T-helper 17 cell (primary cell): ENCODE data around the gene RTL10. TPM values are rescaled to one million over a fixed set of nuclear protein-coding genes. Genes with fewer than 3 reads are reported as not detected.

Experiments
- ATAC-seq: fragments of 150-1000 bp; cut with Tn5 transposase; 2 replicates; pipeline ENCODE4 v1.10.0; 2021; ENCODE audit warnings: mild to moderate bottlenecking, moderate library complexity
- DNase-seq, 3 donors: peaks; one replicate each; pipeline versions ENCODE4 v3.0.0 to v3.0.0-alpha.2; 2020 to 2021
- H3K9me3 ChIP-seq: one replicate; pipeline ENCODE4 v1.7.0; 2013; ENCODE audit warnings: low read length, mild to moderate bottlenecking; ENCODE audit not compliant: control insufficient read depth, poor library complexity, severe bottlenecking
- H3K27ac Mint-ChIP-seq: one replicate; pipeline ENCODE4 v1.8.0; 2022; ENCODE audit warnings: mild to moderate bottlenecking, moderate library complexity, mixed read lengths
- H3K27me3 Mint-ChIP-seq: one replicate; pipeline ENCODE4 v1.8.0; 2022; ENCODE audit warnings: mixed read lengths
- H3K36me3 Mint-ChIP-seq: one replicate; pipeline ENCODE4 v1.8.0; 2022; ENCODE audit warnings: low read depth, mixed read lengths
- H3K4me1 Mint-ChIP-seq: one replicate; pipeline ENCODE4 v1.8.0; 2022; ENCODE audit warnings: mild to moderate bottlenecking, mixed read lengths
- H3K4me3 Mint-ChIP-seq: one replicate; pipeline ENCODE4 v1.8.0; 2022; ENCODE audit warnings: mild to moderate bottlenecking, moderate library complexity, mixed read lengths
- total RNA-seq, 4 donors: library from RNA in 2 of 4; stranded (reverse) in 2 of 4; gene quantifications; one replicate each; pipeline ENCODE4 v1.2.3 and lab custom pipeline; 2022 to 2026

The RTL10 gene, protein sequence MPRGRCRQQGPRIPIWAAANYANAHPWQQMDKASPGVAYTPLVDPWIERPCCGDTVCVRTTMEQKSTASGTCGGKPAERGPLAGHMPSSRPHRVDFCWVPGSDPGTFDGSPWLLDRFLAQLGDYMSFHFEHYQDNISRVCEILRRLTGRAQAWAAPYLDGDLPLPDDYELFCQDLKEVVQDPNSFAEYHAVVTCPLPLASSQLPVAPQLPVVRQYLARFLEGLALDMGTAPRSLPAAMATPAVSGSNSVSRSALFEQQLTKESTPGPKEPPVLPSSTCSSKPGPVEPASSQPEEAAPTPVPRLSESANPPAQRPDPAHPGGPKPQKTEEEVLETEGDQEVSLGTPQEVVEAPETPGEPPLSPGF
- 10 to 100 TPM; 12.4 to 13.1 TPM for total RNA-seq
- total RNA-seq (lab: John Stamatoyannopoulos, UW) = 37.5 to 41.6 reads per million in 2 donors

DNA sequence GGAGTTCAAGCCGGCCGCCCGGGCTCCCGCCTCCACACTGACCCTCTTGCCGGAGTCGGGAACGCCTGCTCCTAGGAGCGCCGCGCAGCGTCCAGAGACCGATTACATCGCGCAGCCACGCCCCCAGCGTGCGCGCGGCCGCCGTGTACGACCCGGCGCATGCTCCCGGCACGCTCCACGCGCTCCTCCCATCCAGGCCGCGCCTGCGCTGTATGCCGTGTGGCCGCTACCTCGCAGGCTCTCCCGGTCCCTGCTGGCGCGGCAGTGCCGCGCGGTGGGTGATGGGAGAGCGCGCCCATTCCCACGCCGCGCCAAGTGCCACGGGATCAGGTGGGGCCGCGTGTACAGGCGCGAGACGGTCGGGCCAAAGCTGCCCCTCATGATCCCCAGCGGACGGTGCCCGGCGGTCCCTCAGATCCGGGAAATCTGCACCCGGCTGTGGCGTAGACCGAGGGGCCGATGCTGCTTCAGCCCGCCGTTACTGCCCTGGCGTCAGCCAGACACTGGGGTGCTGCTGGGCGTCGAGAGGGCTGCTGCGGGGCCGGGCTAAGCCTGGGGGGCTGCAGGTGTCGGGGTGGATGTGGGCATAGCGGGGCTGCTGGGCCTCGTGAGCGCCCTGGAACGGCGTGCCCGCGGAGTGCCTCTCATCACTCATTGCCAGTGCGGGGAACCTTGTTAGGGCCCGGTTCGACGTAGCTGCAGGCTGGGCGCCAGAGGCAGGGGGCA lies at the start of gene RTL10, which contains the start of gene GNB1L:
Gene RTL10, minus strand, starts transcription at position 97 of the 726 bp plus-strand sequence. CDS start 2,613 bp downstream, outside the sequence.
Gene GNB1L, minus strand, starts transcription at position 97 of the 726 bp plus-strand sequence. CDS start 33,519 bp downstream, outside the sequence.
- ATAC-seq = peak; percentile 93
- Mint-ChIP-seq H3K27me3 (no peaks in the 10 kb centered on the region), H3K4me3 (peak within 1 kb of the TSS; percentile 95), H3K4me1 (peaks cover 37% of the 10 kb centered on the region), H3K27ac (peak within 1 kb of the TSS; percentile 92), H3K36me3 (no peaks in the 10 kb centered on the region)
- H3K9me3 ChIP-seq = no peaks in the 10 kb centered on the region
- peak; percentile 92 to 97 (median 95) for DNase-seq

DNA sequence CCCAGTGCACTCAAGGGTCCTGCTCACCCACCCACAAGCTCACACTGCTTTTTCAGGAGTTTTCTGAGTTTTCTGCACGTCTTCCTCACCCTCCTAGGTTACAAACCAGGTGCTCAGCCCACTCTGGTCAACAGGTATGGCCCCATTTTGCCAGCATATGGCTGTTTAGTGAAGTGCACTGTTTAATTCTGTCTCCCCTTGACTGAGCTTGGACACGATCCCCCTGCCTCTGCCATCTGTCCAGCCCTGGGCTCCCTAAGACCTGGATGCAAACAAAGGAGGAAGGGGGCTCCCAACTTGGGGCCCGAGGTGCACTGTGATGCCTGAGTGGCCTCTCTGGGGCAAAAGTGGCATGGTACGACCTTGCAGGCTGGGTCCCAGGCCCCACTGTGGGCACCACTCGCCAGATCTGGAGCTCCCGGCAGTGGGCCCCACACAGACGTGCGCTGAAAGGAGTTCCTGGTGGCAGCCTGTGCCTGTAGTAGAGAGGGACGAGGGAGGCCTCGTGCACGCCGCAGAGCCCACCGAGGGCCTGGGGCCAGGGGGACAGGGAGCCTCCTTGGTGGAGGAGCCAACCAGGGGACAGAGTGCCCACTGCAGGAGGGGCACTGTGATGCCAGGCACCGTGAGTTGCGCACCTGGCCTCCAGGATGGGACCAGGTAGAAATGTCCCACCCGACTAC lies 49.6 kb upstream of the RTL10 start:
- no peaks in the 10 kb centered on the region for H3K27me3 Mint-ChIP-seq
- H3K4me3 Mint-ChIP-seq = no peak overlapping the region
- no peak overlapping the region for H3K27ac Mint-ChIP-seq
- H3K4me1 Mint-ChIP-seq = no peaks in the 10 kb centered on the region
- ATAC-seq (no peak), DNase-seq (no peak)
- H3K9me3 ChIP-seq = no peaks in the 10 kb centered on the region
- H3K36me3 Mint-ChIP-seq = peaks cover 2% of the 10 kb centered on the region

DNA sequence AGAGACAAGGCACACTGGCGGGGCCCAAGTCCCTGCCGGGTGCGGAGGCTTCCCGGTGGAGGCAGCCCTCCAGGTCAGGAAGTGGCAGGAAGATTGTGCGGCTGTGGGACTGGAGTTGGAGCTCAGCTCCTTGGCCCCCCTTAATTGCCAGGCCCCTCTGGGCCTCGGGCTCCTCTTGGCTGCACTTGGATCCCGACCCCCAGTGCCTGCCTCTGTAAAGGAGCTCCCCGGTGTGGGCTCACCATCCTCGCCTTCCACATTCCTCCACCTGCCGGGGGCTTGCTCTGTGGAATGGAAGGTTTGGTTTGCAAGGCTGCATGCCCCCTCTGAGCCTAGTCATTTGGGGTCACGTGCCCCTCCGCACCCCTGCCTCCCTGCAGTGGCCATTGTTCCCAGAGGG lies 48.8 kb upstream of the RTL10 start:
- Mint-ChIP-seq H3K36me3 (peaks cover 2% of the 10 kb centered on the region), H3K27me3 (no peaks in the 10 kb centered on the region), H3K4me3 (no peak overlapping the region), H3K4me1 (no peaks in the 10 kb centered on the region), H3K27ac (no peak overlapping the region)
- DNase-seq (no peak), ATAC-seq (no peak)
- H3K9me3 ChIP-seq = no peaks in the 10 kb centered on the region

DNA sequence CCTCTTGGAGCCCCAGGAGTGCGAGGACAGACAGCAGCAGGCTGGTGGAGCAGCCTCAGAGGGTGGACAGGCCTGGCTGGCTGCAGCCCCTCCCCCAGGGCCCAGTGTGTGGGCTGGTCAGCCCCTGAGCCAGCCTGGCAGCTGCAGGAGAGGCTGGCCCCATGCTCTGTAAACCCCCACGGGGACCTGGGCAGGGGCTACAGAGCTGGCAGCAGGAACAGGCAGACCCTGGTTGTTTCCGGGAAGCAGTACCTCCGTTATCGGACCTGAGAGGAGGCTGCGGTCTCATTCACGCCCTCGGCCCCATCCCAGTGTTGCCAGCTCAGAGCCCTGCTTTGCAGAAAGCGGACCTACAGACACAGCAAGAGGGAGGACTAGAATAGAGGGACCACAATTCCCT lies 48.4 kb upstream of the RTL10 start:
- no peak for ATAC-seq
- no peaks in the 10 kb centered on the region for H3K9me3 ChIP-seq
- Mint-ChIP-seq H3K4me3 (no peak overlapping the region), H3K27ac (no peak overlapping the region), H3K27me3 (no peaks in the 10 kb centered on the region), H3K36me3 (peaks cover 2% of the 10 kb centered on the region), H3K4me1 (no peaks in the 10 kb centered on the region)
- DNase-seq = no peak

DNA sequence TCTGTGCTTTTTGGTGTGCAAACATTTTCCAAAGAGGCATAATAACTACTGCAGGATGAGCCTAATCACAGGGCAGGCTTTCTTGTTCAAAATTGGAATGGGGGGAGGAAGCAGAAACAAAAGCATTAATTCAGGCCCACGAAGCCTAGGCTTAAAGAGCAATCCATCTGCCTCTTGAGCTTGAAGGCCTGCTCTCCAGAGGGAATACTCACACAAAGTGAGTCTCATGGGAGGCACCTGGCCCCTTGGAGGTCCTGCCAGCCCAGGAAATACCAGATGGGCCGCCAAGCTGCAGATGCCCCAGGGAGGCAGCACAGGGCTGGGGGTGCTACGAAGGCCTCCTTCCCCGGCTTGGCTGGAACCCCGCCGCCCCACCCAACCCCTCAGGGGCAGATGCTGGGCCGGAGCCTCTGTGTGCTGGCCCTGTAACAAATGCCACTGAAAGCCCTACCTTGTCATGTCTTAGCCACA lies 47.6 kb upstream of the RTL10 start:
- H3K27me3 Mint-ChIP-seq = no peaks in the 10 kb centered on the region
- H3K4me1 Mint-ChIP-seq = no peaks in the 10 kb centered on the region
- no peak overlapping the region for H3K4me3 Mint-ChIP-seq
- ATAC-seq (no peak), DNase-seq (no peak)
- H3K36me3 Mint-ChIP-seq = peaks cover 2% of the 10 kb centered on the region
- no peak overlapping the region for H3K27ac Mint-ChIP-seq
- H3K9me3 ChIP-seq = no peaks in the 10 kb centered on the region

DNA sequence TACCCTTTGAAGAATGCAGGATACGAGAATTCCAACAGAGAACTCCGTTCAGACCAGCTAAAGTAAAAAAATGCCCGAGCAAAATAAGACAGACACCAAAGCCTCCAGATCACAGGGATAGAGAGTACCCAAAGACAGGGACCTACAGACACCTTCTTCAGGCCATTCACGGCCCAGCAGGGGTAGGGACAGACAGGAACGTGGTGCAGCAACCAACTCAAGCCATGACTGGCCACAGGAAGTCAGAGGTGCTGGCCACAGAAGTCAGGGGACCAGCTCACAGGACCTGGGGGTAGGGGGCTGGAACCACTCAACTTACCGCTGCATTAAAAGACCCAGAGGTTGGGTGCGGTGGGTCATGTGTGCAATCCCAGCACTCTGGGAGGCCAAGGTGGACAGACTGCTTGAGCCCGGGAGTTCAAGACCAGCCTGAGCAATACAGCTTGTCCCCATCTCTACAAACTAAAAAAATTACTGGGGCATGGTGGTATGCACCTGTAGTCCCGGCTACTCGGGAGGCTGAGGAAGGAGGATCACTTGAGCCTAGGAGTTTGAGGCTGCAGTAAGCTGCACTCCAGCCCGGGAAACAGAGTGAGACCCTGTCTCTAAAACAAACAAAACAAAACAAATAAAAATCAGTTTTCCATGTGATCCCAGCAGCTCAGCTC lies 47.0 kb upstream of the RTL10 start:
- Mint-ChIP-seq H3K27ac (no peak overlapping the region), H3K36me3 (peaks cover 2% of the 10 kb centered on the region), H3K4me3 (no peak overlapping the region), H3K4me1 (no peaks in the 10 kb centered on the region), H3K27me3 (no peaks in the 10 kb centered on the region)
- DNase-seq (no peak), ATAC-seq (no peak)
- H3K9me3 ChIP-seq = no peaks in the 10 kb centered on the region

DNA sequence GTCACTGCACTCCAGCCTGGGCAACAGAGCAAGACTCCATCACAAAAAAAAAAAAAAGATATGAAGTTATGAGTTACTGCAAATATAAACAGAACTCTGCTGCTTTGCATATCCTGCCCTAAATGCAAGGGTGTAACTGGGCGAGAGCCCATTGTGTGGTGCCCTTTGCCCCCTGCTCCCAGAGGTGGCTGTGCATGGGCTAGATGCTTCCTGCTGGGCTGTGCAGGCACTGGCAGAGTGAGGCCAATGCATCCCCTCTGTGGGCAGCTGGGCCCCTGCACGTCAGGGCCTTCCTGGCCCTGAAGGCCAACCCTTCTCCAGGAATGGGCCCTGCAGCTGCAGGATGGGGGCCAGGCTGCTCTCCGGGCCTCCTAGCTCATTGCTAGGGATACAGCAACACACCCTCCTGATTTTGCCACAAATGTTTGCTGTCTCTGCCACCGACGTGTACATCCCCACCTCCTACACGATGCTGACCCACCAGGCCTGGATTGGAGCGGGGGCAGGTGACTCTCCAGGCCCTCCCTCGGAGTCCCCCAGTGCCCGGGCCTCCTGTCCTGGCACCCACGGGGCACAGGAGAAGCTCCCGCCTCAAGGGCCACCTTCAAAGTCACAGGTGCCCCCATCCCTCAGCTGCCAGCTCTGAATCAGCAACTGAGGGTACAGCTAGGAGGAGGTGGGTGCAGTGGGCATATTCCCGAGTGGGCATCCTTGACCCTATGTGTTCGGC lies 46.2 kb upstream of the RTL10 start:
- no peak for ATAC-seq
- no peak overlapping the region for H3K27ac Mint-ChIP-seq
- H3K27me3 Mint-ChIP-seq = no peaks in the 10 kb centered on the region
- H3K4me1 Mint-ChIP-seq = no peaks in the 10 kb centered on the region
- DNase-seq = no peak
- H3K36me3 Mint-ChIP-seq = peaks cover 2% of the 10 kb centered on the region
- no peak overlapping the region for H3K4me3 Mint-ChIP-seq
- H3K9me3 ChIP-seq = no peaks in the 10 kb centered on the region

DNA sequence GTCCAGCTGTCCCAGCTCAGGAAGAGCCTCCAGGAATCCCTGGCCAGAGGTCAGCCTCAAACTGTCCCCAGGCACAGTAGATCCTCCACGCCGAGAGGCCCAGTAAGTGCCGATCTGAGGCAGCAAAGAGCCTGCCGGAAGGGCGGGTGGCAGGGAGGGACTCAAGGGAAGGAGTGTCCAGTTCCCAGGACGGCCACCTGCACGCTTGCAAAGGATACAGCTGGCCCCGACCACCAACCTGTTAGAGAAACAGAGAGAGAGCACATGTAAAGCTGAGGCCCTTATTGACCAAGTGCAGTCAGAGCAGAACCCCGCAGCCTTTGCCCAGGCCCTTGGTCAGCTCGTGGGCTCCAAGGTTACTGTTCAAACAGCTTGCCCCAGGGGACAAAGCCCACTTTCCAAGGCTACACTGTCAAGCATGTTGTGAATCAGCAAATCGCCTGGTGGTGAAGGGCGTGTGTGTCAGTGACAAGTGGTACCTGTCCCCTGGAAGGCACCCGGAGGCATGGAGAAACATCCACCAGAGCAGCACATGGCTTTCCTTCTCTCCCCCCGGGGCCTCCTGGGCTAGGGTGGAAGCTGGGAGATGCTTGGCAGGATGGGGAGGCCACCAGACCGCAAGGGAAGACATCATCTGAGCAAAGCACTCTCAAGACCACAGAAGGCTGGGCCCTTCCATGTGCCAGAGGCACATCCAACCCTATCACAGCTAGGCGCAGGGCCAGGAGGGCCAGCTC lies 44.3 kb upstream of the RTL10 start:
- no peak overlapping the region for H3K27ac Mint-ChIP-seq
- peaks cover 4% of the 10 kb centered on the region for H3K36me3 Mint-ChIP-seq
- H3K4me3 Mint-ChIP-seq = no peak overlapping the region
- H3K9me3 ChIP-seq = no peaks in the 10 kb centered on the region
- ATAC-seq = no peak
- H3K4me1 Mint-ChIP-seq = peaks cover 3% of the 10 kb centered on the region
- no peak for DNase-seq
- no peaks in the 10 kb centered on the region for H3K27me3 Mint-ChIP-seq

DNA sequence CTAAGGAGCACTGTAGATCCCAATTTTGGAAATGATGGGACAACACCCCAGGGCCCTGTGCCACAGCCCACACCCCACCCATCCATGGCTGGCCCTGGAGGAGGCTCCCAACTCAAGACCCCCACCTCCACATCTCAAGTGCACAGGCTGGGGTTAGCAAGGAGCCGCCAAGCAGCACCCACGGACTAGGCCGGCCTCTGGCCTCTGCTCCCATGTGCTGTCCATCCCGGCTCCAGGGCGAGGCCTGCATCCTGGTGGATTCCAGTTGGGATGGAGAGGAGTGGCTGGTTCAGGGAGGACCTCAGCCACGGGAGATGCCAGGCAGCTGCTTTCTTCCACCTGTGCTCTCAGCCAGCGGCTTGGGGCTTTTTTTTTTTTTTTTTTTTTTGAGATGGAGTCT lies 43.5 kb upstream of the RTL10 start:
- Mint-ChIP-seq H3K36me3 (peaks cover 5% of the 10 kb centered on the region), H3K27me3 (no peaks in the 10 kb centered on the region), H3K4me3 (no peak overlapping the region), H3K27ac (no peak overlapping the region), H3K4me1 (peaks cover 4% of the 10 kb centered on the region)
- ATAC-seq (no peak), DNase-seq (no peak)
- no peaks in the 10 kb centered on the region for H3K9me3 ChIP-seq

DNA sequence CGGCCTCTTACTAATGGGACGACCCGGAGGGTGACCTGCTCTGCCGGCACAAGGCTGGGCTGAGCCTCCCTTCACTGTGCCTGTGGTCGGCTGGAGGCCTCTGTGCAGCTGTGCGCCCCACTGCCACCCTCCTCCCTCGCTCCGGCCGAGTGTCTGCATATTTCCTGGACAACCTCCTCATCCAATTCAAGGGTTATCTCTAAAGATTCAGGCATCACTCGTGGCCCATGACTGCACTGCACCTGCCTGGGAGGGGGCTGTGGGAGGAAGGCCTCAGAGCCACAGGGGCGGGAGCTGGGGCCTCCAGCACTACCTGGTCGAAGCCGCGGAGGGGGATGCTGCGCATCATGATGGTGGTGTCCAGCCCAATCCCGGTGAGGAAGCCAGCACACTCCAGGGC lies 43.1 kb upstream of the RTL10 start:
- peaks cover 4% of the 10 kb centered on the region for H3K4me1 Mint-ChIP-seq
- no peak overlapping the region for H3K27ac Mint-ChIP-seq
- H3K4me3 Mint-ChIP-seq = no peak overlapping the region

DNA sequence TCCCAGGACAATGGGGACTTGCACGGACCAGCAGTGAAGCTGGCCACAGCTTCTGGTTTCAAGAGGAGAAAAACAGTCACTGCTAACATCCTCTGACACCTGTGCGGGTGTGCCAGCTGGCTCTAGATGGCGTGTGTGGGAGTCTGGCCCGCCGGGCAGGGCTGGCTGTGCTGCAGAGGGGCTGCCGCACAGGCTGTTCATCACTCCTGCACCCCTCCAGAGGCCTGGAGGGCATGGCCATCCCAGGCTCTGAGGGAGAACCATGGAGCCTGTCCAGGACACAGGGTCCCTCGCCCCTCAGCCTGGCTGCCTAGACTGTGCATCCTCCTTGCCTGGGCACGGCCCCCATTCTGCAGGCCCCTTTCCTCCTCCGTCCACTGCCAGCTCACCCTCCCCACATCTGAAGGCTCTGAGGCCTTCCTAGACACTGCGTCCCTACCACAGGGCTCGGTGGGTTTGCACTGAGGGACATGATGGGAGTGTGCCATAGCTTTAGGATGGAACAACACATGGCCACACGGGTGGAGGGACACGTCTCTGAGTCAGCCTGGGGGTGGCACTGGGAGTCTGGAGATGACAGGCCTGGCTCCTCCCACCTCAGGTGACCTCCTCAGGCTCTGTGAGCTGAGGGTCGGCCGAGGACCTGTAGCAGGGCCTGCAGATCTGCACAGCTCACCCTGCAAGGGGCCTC lies 42.1 kb upstream of the RTL10 start:
- Mint-ChIP-seq H3K27ac (no peak overlapping the region), H3K36me3 (peaks cover 5% of the 10 kb centered on the region), H3K27me3 (no peaks in the 10 kb centered on the region), H3K4me3 (no peak overlapping the region), H3K4me1 (peaks cover 12% of the 10 kb centered on the region)
- H3K9me3 ChIP-seq = no peaks in the 10 kb centered on the region
- ATAC-seq = no peak
- no peak for DNase-seq

More for the DNA sequence above, 43.1 kb upstream of the RTL10 start:
- Mint-ChIP-seq H3K27me3 (no peaks in the 10 kb centered on the region), H3K36me3 (peaks cover 5% of the 10 kb centered on the region)
- no peaks in the 10 kb centered on the region for H3K9me3 ChIP-seq
- ATAC-seq = no peak
- no peak for DNase-seq
